Subcutaneous adipose tissue (tissue), 4 donors: ENCODE data around the gene BARHL1. TPM values are rescaled to one million over a fixed set of nuclear protein-coding genes. Genes with fewer than 3 reads are reported as not detected.

ENCODE experiments used
- CTCF ChIP-seq: fragments of 450-650 bp; IDR thresholded peaks from one replicate; pipeline ENCODE4 v1.5.1; 2016; ENCODE audit warnings: low read depth, mild to moderate bottlenecking, control low read depth, antibody characterized with exemption, moderate library complexity
- total RNA-seq, 4 donors: library from RNA; depleted of rRNA; stranded (reverse); fragments of >200 nt; gene quantifications; one replicate each; pipeline ENCODE4 v1.1.0, GENCODE V29; 2016

Gene BARHL1
- not detected for total RNA-seq

GRCh38 chr9:132582276-132582785 is at the start of gene BARHL1:
TSS of gene BARHL1 (plus strand) at chr9:132582606. CDS start at chr9:132582798, 192 bp downstream.
- TF ChIP-seq CTCF, result no peak

- TF ChIP-seq CTCF, result no peak
Measured at GRCh38 chr9:132534832-132535231, 47.6 kb upstream of the BARHL1 start.

- no peak for TF ChIP-seq CTCF
Measured at GRCh38 chr9:132536124-132536523, 46.3 kb upstream of the BARHL1 start.

GRCh38 chr9:132537352-132537751 is 45.1 kb upstream of the BARHL1 start:
- TF ChIP-seq CTCF, result no peak

GRCh38 chr9:132538071-132538470 is 44.3 kb upstream of the BARHL1 start:
- no peak for TF ChIP-seq CTCF

GRCh38 chr9:132539096-132539495 is 43.3 kb upstream of the BARHL1 start:
- TF ChIP-seq CTCF, result no peak

GRCh38 chr9:132541051-132541450 is 41.4 kb upstream of the BARHL1 start:
- no peak for TF ChIP-seq CTCF
